Uterus (tissue), 4 donors: ENCODE data around the gene SPDYE17. TPM values are rescaled to one million over a fixed set of nuclear protein-coding genes. Genes with fewer than 3 reads are reported as not detected.
"Not testable (repeated sequence)": the region's sequence is repeated elsewhere in the genome, so short reads cannot be mapped to it uniquely, and the experiment has no call there.

Experiments used
- DNase-seq, 2 donors: peaks; one replicate each; pipeline ENCODE4 v3.0.0-alpha.2; 2019 to 2020
- H3K27ac ChIP-seq, 2 donors: fragments of 200-600 bp; sonication (generic); 1 replicate in 1 of 2; 2 replicates in 1 of 2; pipeline ENCODE4 v1.5.1; 2016 to 2018
- H3K27me3 ChIP-seq, 2 donors: fragments of 200-600 bp; sonication (generic); one replicate each; pipeline ENCODE4 v1.5.1; 2018 to 2019; ENCODE audit warnings: control low read depth in 1 of 2
- H3K36me3 ChIP-seq, 2 donors: fragments of 200-600 bp; sonication (generic); one replicate each; pipeline ENCODE4 v1.5.1; 2019; ENCODE audit warnings: control low read depth in 1 of 2
- H3K4me1 ChIP-seq, 2 donors: fragments of 200-600 bp; sonication (generic); one replicate each; pipeline ENCODE4 v1.5.1; 2018 to 2019; ENCODE audit warnings: control low read depth in 1 of 2
- H3K4me3 ChIP-seq, 2 donors: fragments of 200-600 bp; sonication (generic); 1 replicate in 1 of 2; 2 replicates in 1 of 2; pipeline ENCODE4 v1.5.1; 2018 to 2019; ENCODE audit warnings: mild to moderate bottlenecking in 1 of 2
- H3K9me3 ChIP-seq, 2 donors: fragments of 200-600 bp; sonication (generic); one replicate each; pipeline ENCODE4 v1.5.1; 2019; ENCODE audit warnings: control low read depth in 1 of 2
- intact Hi-C: fragments of 100-400 bp; cut with DNase I; formaldehyde crosslinking; loops from one replicate; pipeline ENCODE4 v1.15.1; 2023; ENCODE audit warnings: low total_unique reads
- small RNA-seq: library from RNA; depleted of rRNA; stranded (forward); fragments of <200 nt; gene quantifications from one replicate; pipeline ENCODE3, GENCODE V24; 2016
- total RNA-seq, 4 donors: library from RNA; depleted of rRNA in 3 of 4; stranded (reverse); fragments of >200 nt in 3 of 4; gene quantifications; one replicate each; pipeline versions ENCODE4 v1.1.0 to v1.2.4, GENCODE V29; 2014 to 2023
- donor health status: DM: yes; HTN: yes; CAD: no.

Gene SPDYE17
- total RNA-seq, 4 donors from 2014 or later = not detected

DNA sequence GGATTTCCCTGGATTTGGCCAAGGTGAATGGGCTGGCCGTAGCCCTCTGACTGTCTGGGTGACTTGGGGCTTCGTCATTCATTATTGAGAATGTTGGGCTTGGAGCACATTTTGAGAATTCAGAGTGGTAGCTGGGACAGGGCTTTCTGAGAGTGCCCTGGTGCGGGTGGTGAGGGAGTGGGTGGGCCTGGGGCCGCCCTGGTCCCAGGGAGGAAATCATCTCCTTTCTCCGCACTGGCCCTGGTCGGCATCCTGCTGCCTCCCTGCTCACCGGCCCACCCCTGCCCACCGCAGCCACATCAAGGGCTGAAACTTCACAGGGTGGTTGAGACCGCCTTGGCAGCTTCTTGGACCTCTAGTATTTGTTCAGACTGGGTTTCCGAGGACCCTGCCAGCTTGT, 49.7 kb downstream of the SPDYE17 start:
- H3K4me3 ChIP-seq, intact Hi-C loops, H3K4me1 ChIP-seq, H3K9me3 ChIP-seq, H3K27ac ChIP-seq, DNase-seq, H3K27me3 ChIP-seq, H3K36me3 ChIP-seq: not testable (repeated sequence)

DNA sequence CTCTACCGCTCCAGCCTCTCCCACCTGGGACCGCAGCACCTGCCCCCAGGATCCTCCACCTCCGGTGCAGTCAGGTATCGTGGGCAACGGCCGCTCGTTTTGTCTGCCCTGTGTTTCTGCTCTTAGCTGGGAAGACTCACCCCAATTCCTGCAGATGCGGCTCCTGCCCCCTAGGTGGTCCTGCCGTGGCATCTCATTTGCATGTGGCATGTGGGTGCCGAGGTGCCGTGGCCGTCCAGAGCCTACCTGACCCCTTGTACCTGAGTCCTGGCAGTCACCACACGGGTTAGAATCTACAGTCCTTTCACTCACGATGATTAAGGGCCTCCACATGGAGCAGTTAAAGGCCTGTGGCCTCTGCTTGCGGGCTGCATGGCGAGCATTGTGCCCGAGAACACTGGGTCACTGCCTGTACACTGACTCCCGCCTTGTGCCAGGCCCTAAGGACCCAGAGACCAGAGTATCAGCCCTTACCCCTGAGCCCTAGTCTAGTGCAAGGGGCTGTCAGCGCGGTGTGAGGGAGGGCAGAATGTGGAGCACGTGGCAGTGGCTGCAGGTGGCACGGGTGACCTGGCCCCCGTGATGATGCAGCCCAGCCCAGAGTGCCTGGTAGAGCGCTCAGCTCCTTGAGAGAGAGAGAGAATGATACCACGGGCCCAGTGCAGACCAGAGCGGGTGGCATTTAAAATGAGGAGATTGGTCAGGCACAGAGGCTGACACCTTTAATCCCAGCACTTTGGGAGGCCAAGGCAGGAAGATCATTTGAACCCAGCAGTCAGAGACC, 50.8 kb downstream of the SPDYE17 start:
- DNase-seq, H3K4me3 ChIP-seq, H3K36me3 ChIP-seq, H3K27ac ChIP-seq, intact Hi-C loops, H3K4me1 ChIP-seq, H3K9me3 ChIP-seq, H3K27me3 ChIP-seq: not testable (repeated sequence)

DNA sequence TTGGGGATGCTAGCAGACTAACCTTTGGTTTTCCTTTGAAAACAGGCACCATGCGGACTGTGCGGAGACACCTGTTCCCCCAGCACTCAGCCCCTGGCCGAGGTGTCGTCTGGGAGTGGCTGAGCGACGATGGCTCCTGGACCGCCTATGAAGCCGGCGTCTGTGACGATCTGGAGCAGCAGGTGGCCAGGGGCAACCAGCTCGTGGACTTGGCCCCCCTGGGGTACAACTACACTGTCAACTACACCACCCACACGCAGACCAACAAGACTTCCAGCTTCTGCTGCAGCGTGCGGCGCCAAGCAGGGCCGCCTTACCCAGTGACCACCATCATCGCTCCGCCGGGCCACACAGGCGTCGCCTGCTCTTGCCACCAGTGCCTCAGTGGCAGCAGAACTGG, 51.6 kb downstream of the SPDYE17 start:
- H3K9me3 ChIP-seq, intact Hi-C loops: not testable (repeated sequence)

DNA sequence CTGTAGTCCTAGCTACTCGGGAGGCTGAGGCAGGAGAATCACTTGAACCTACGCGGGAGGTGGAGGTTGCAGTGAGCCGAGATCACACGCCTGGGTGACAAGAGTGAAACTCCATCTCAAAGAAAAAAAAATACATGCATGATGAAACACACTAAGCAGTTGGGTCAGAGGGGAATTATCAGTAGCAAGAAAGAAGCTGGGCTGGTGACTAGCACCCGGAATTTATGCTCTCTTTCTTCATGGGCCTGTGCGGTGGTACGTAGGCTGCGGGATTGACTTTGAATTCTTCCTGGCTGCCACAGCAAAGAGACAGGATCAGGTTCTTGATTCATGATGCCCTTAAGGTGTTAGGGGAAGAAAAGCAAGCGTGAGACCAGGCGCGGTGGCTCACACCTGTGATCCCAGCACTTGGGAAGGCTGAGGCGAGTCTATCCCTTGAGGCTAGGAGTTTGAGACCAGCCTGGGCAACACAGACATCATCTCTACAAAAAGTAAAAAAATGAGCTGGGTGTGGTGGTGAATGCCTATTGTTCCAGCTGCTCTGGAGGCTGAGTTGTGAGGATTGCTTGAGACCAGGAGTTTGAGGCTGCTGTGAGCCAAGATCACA, 54.3 kb downstream of the SPDYE17 start:
- DNase-seq, H3K27ac ChIP-seq, H3K9me3 ChIP-seq, H3K27me3 ChIP-seq, H3K4me1 ChIP-seq, H3K36me3 ChIP-seq, intact Hi-C loops, H3K4me3 ChIP-seq: not testable (repeated sequence)

More for the DNA sequence above, 51.6 kb downstream of the SPDYE17 start:
- not testable (repeated sequence) for H3K4me3 ChIP-seq, H3K27ac ChIP-seq, DNase-seq, H3K4me1 ChIP-seq, H3K36me3 ChIP-seq, H3K27me3 ChIP-seq

DNA sequence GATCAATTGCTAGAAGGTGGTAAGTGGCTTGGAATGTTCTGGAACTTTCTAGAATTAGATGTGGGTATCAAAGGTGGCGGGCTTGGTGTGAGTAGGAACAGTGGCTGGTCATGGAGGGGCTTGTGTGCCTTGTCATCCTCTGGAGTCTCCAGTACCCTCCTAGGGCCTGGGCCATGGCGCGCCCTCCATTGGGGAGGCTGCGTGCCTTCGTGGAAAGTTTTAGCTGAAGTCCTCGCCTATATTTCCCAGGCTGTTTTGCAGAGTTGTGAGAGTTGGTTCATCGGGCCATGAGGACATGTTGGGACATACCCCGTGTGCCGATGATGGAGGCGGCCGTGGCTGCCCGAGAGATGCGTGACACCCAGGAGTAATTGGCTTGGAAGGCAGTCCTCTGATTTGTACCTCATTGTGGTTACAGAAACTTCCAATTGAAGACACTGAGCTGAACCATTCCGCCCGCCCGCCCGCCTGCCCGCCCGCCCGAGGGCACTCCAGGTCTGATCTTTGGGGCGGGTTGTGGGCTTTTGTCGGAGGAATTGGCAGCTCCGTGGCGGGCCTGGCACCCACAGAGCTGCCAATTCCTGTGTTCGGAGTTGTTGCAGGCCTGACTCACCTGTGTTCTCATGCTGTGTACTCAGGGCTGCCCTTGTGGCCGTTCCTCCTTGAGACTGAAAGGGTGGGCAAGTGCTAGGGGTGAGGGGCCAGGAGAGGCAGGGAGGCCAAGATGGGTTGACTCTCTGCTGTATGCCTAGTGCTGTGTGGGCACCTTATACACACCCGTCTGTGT, 57.2 kb downstream of the SPDYE17 start:
- intact Hi-C loops, H3K4me3 ChIP-seq, H3K27me3 ChIP-seq, DNase-seq, H3K27ac ChIP-seq, H3K36me3 ChIP-seq, H3K4me1 ChIP-seq, H3K9me3 ChIP-seq: not testable (repeated sequence)

DNA sequence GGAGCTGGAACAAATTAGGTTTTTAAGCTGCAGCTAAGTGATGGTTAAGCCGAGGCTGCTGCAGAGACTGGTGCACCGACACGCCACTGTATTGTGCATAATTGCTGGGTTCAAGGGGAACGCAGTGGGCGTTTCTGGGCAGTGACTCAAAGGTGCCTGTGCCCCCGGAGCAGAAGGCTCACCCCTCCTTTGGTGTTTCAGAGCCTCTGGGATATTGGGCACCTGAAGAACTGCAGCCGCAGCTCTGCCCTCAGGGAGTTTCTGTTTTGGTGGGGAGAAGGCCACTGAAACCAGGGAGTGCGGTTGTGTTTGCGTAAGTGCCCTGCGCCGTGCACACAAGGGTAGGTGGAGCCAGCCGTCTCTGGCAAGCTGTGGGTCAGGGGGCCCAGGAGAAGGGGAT, 57.8 kb downstream of the SPDYE17 start:
- intact Hi-C loops, H3K4me1 ChIP-seq, H3K4me3 ChIP-seq, H3K27ac ChIP-seq, H3K36me3 ChIP-seq, H3K9me3 ChIP-seq, H3K27me3 ChIP-seq, DNase-seq: not testable (repeated sequence)

DNA sequence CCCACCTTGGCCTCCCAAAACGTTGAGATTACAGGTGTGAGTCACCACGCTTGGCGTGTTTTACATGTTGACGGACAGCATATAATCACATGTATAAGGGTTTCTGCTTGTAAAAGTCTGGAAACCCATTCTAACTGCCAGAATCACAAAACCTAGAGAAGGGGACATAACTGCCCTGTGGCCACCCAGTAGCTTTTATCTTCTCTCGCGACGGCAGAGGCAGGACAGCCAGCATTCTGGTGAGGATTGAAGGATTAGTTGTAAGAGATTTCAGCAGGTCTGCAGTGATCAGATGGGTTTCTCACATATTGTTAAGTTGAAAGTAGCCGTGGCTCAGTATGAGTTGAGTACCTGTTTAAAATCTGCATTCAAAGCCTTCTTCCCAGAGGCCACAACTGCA, 59.8 kb downstream of the SPDYE17 start:
- DNase-seq, H3K9me3 ChIP-seq, H3K27me3 ChIP-seq, intact Hi-C loops, H3K27ac ChIP-seq, H3K4me3 ChIP-seq, H3K36me3 ChIP-seq, H3K4me1 ChIP-seq: not testable (repeated sequence)

Small RNA genes lying within 50 kb of the gene (small RNA-seq; reads per million reads assigned to genes)
- gene RF00019 = not detected

Other genes starting within 250 kb of the SPDYE17 start
- 1 to 10 TPM in 2 of 4 donors, under 1 TPM in 1, not detected in 1; 0.69 to 2.6 (median 1.6) TPM for gene SPDYE18, start 30.2 kb upstream of the SPDYE17 start, total RNA-seq
- gene CCDC146, start 90.3 kb upstream of the SPDYE17 start, total RNA-seq = 10 to 100 TPM; 12.8 to 34.0 (median 29.3) TPM
- gene FGL2, start 167.5 kb upstream of the SPDYE17 start, total RNA-seq = 10 to 100 TPM in 3 of 4 donors, 1 to 10 TPM in 1; 5.9 to 69.3 (median 17.5) TPM